ENCODE data around the gene UBN2.

DNA sequence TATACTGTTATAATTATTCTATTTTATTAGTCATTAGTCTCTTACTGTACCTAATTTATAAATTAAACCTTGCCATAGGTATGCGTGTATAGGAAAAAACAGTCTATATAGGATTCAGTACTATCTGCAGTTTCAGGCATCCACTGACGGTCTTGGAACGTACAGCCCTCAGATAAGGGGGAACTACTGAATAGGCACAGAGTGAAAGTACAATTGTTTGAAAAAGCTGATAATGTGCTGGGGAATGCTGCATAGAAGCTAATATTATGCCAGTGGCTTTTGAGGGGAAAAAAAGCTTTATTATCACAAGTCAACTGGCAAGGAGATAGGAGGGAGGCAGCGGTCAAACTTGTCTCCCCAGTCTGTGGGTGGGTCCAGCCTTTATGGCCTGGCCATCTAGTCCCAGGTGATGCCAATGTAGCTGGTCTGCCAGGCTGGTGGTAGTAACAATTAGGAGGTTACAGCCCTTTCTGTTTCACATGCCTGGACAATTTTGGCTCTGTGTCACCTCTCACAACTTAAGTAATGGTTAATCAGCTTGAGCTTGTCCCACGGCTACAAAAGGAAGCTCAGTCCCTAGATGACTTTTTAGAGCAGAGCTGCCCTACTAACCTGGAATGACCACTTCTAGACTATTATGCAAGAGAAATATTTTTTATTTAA lies 101.8 kb downstream of the UBN2 start:
- TF ChIP-seq POLR2A (IDR thresholded peaks at IDR 0.05): no peak
- TF ChIP-seq, protein P1, sequence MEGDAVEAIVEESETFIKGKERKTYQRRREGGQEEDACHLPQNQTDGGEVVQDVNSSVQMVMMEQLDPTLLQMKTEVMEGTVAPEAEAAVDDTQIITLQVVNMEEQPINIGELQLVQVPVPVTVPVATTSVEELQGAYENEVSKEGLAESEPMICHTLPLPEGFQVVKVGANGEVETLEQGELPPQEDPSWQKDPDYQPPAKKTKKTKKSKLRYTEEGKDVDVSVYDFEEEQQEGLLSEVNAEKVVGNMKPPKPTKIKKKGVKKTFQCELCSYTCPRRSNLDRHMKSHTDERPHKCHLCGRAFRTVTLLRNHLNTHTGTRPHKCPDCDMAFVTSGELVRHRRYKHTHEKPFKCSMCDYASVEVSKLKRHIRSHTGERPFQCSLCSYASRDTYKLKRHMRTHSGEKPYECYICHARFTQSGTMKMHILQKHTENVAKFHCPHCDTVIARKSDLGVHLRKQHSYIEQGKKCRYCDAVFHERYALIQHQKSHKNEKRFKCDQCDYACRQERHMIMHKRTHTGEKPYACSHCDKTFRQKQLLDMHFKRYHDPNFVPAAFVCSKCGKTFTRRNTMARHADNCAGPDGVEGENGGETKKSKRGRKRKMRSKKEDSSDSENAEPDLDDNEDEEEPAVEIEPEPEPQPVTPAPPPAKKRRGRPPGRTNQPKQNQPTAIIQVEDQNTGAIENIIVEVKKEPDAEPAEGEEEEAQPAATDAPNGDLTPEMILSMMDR (IDR thresholded peaks at IDR 0.05): no peak

All from thyroid gland (tissue), 4 donors.